Epithelial cell of proximal tubule (primary cell): Measurements from ENCODE around the gene CORO1C. TPM values are rescaled to one million over a fixed set of nuclear protein-coding genes. Genes with fewer than 3 reads are reported as not detected.
"Not testable (repeated sequence)": the region's sequence is repeated elsewhere in the genome, so short reads cannot be mapped to it uniquely, and the experiment has no call there.

Experiments
- DNase-seq: peaks from one replicate; pipeline ENCODE4 v3.0.0-alpha.2; 2011; ENCODE audit warnings: low read depth
- H3K4me3 ChIP-seq: 2 replicates; pipeline ENCODE4 v1.5.1; 2011; ENCODE audit warnings: low read depth, mild to moderate bottlenecking, low read length
- CTCF ChIP-seq: conservative IDR thresholded peaks from 2 replicates; pipeline ENCODE4 v1.5.1; 2012; ENCODE audit warnings: low read depth, mild to moderate bottlenecking, low read length
- total RNA-seq: library from RNA; depleted of rRNA; stranded (reverse); fragments of >200 nt; gene quantifications from 2 replicates; pipeline ENCODE4 v1.2.3, GENCODE V29; 2015

CORO1C gene
- total RNA-seq, 1 donor from 2014 or later = 157 TPM

GRCh38 chr12:108752387-108752786, 21.1 kb upstream of the CORO1C start:
- TF ChIP-seq CTCF = no peak
- DNase-seq = no peak
- H3K4me3 ChIP-seq = no peak overlapping the region

- no peak for DNase-seq
- no peak overlapping the region for H3K4me3 ChIP-seq
- TF ChIP-seq CTCF = no peak
These were observed 20.5 kb upstream of the CORO1C start for GRCh38 chr12:108751821-108752220.

- not testable (repeated sequence) for H3K4me3 ChIP-seq, DNase-seq
These were observed 19.7 kb upstream of the CORO1C start for GRCh38 chr12:108751003-108751402.

- TF ChIP-seq CTCF = no peak
These were observed 19.2 kb upstream of the CORO1C start for GRCh38 chr12:108750526-108750925.

GRCh38 chr12:108747563-108747962, 16.2 kb upstream of the CORO1C start:
- no peak for DNase-seq
- H3K4me3 ChIP-seq = no peak overlapping the region
- no peak for TF ChIP-seq CTCF

More at GRCh38 chr12:108750526-108750925, 19.2 kb upstream of the CORO1C start:
- no peak overlapping the region for H3K4me3 ChIP-seq
- DNase-seq = no peak

GRCh38 chr12:108745641-108746040, 14.3 kb upstream of the CORO1C start:
- TF ChIP-seq CTCF = no peak
- no peak overlapping the region for H3K4me3 ChIP-seq
- no peak for DNase-seq

GRCh38 chr12:108744021-108744897, 12.9 kb upstream of the CORO1C start:
- H3K4me3 ChIP-seq = no peak overlapping the region
- DNase-seq = no peak
- TF ChIP-seq CTCF = no peak
